ENCODE measurements around the gene FUZ. TPM values are rescaled to one million over a fixed set of nuclear protein-coding genes. Genes with fewer than 3 reads are reported as not detected.

FUZ gene
- total RNA-seq, 4 donors from 2014 or later: 9.1 to 21.5 (median 15.6) TPM

GRCh38 chr19:49811328-49811727 lies 1.8 kb downstream of the FUZ start:
- intact Hi-C loops (cut with DNase I; ENCODE audit: low total_unique reads): no loop called here
- TF ChIP-seq, protein P1, sequence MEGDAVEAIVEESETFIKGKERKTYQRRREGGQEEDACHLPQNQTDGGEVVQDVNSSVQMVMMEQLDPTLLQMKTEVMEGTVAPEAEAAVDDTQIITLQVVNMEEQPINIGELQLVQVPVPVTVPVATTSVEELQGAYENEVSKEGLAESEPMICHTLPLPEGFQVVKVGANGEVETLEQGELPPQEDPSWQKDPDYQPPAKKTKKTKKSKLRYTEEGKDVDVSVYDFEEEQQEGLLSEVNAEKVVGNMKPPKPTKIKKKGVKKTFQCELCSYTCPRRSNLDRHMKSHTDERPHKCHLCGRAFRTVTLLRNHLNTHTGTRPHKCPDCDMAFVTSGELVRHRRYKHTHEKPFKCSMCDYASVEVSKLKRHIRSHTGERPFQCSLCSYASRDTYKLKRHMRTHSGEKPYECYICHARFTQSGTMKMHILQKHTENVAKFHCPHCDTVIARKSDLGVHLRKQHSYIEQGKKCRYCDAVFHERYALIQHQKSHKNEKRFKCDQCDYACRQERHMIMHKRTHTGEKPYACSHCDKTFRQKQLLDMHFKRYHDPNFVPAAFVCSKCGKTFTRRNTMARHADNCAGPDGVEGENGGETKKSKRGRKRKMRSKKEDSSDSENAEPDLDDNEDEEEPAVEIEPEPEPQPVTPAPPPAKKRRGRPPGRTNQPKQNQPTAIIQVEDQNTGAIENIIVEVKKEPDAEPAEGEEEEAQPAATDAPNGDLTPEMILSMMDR (IDR thresholded peaks at IDR 0.05): no peak
- TF ChIP-seq POLR2A (IDR thresholded peaks at IDR 0.05): no peak

GRCh38 chr19:49809941-49810389 lies 3.1 kb downstream of the FUZ start:
- TF ChIP-seq POLR2A (IDR thresholded peaks at IDR 0.05): no peak
- TF ChIP-seq, protein P1 (IDR thresholded peaks at IDR 0.05): no peak
- 88 to 92% methylated on average over 5 of the region's 5 CpGs for WGBS, 2 donors
- DNase-seq (ENCODE audit: low spot score in 2 of 2): no peak
- intact Hi-C loops (cut with DNase I; ENCODE audit: low total_unique reads): no loop called here
- no peak overlapping the region for H3K4me3 ChIP-seq (ENCODE audit: low read depth, poor library complexity, severe bottlenecking)

More at GRCh38 chr19:49811328-49811727, 1.8 kb downstream of the FUZ start:
- no peak for DNase-seq (ENCODE audit: low spot score in 2 of 2)
- H3K4me3 ChIP-seq (ENCODE audit: low read depth, poor library complexity, severe bottlenecking): no peak overlapping the region
- WGBS, 2 donors: 93 to 95% methylated on average over 6 of the region's 6 CpGs

GRCh38 chr19:49809160-49809940 lies 3.7 kb downstream of the FUZ start:
- DNase-seq (ENCODE audit: low spot score in 2 of 2): peak; percentile 50 to 94
- intact Hi-C loops (cut with DNase I; ENCODE audit: low total_unique reads): no loop called here
- 10 to 16% methylated on average over 19 to 47 of the region's 50 CpGs for WGBS, 2 donors
- TF ChIP-seq POLR2A (IDR thresholded peaks at IDR 0.05): no peak
- TF ChIP-seq, protein P1 (IDR thresholded peaks at IDR 0.05): no peak
- H3K4me3 ChIP-seq (ENCODE audit: low read depth, poor library complexity, severe bottlenecking): peak overlapping the region; percentile 45

DNA sequence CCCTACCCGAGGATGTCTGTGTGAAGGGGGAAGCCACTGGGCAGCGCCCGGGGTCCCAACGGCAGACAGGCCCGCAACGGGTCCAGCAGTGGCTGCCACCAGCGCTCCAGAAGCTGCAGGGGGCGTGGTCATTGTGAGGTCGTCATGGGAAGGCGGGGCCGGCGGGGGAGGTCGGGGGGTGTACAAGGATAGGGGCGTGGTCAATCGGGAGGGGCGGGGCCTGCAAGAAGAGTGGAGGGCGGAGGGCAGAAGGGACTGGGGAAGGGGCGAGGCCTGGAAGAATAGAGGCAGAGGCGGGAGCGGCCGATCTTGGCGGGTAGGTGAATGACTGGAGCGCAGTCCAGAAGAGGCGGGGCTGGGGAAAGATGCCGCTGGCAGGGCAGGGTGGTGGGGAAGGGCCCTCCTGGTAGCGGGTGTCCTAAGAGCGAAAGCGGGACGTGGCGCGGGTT lies 4.4 kb downstream of the FUZ start:
- peak; percentile 92 to 99 for DNase-seq (ENCODE audit: low spot score in 2 of 2)
- TF ChIP-seq, protein P1 (IDR thresholded peaks at IDR 0.05): no peak
- TF ChIP-seq POLR2A (IDR thresholded peaks at IDR 0.05): no peak
- H3K4me3 ChIP-seq (ENCODE audit: low read depth, poor library complexity, severe bottlenecking): peak overlapping the region; percentile 45
- WGBS, 2 donors: 1 to 5% methylated on average over 30 to 31 of the region's 31 CpGs
- intact Hi-C loops (cut with DNase I; ENCODE audit: low total_unique reads): no loop called here

- intact Hi-C loops (cut with DNase I; ENCODE audit: low total_unique reads): no loop called here
Observed at GRCh38 chr19:49807904-49808675, 5.0 kb downstream of the FUZ start.

More at GRCh38 chr19:49807904-49808675, 5.0 kb downstream of the FUZ start:
- DNase-seq (ENCODE audit: low spot score in 2 of 2): peak in 1 of 2 donors; percentile 90
- WGBS, 2 donors: 75 to 79% methylated on average over 20 of the region's 20 CpGs
- TF ChIP-seq, protein P1 (IDR thresholded peaks at IDR 0.05): no peak
- no peak for TF ChIP-seq POLR2A (IDR thresholded peaks at IDR 0.05)
- no peak overlapping the region for H3K4me3 ChIP-seq (ENCODE audit: low read depth, poor library complexity, severe bottlenecking)
